DND-41 (cell line): ENCODE results near the gene RASL10A.
A peak's percentile ranks its signal among the peaks of the same experiment; 100 is the strongest.

ENCODE experiments used
- ATAC-seq: fragments of 200-7000 bp; cut with Tn5 transposase; 3 replicates; pipeline ENCODE4 v1.9.1; 2021; ENCODE audit warnings: low read depth; ENCODE audit not compliant: insufficient read depth
- DNase-seq: peaks from one replicate; pipeline ENCODE4 v3.0.0-alpha.2; 2020
- H2AFZ ChIP-seq: 2 replicates; pipeline ENCODE4 v1.6.0; 2012; ENCODE audit warnings: low read depth, low read length
- H3K27ac ChIP-seq: 2 replicates; pipeline ENCODE4 v1.5.1; 2012; ENCODE audit warnings: low read length, inconsistent platforms
- H3K27me3 ChIP-seq: fragments of 200-600 bp; sonication (generic); 2 replicates; pipeline ENCODE4 v1.6.0; 2012; ENCODE audit warnings: low read length, mild to moderate bottlenecking, inconsistent platforms; ENCODE audit not compliant: insufficient read depth, poor library complexity
- H3K36me3 ChIP-seq: 2 replicates; pipeline ENCODE4 v1.5.1; 2012; ENCODE audit warnings: low read length, inconsistent platforms; ENCODE audit not compliant: insufficient read depth
- H3K4me1 ChIP-seq: 2 replicates; pipeline ENCODE4 v1.5.1; 2012; ENCODE audit warnings: mild to moderate bottlenecking, low read length; ENCODE audit not compliant: insufficient read depth
- H3K4me2 ChIP-seq: 2 replicates; pipeline ENCODE4 v1.6.0; 2012; ENCODE audit warnings: mild to moderate bottlenecking, moderate library complexity, low read length, inconsistent platforms; ENCODE audit not compliant: insufficient read depth
- H3K4me3 ChIP-seq, 2 experiments: fragments of 200-600 bp in 1 of 2; shearing (Covaris generic) in 1 of 2; 2 replicates each; pipeline ENCODE4 v1.5.1; 2012 to 2016; ENCODE audit warnings: inconsistent platforms in 2 of 2, low read length in 2 of 2, mild to moderate bottlenecking in 2 of 2, low read depth in 1 of 2, moderate library complexity in 1 of 2
- H3K79me2 ChIP-seq: 2 replicates; pipeline ENCODE4 v1.6.0; 2012; ENCODE audit warnings: low read length, inconsistent platforms; ENCODE audit not compliant: insufficient read depth
- H3K9ac ChIP-seq: 2 replicates; pipeline ENCODE4 v1.6.0; 2012; ENCODE audit warnings: low read depth, mild to moderate bottlenecking, inconsistent platforms, low read length, moderate library complexity
- H3K9me3 ChIP-seq: 2 replicates; pipeline ENCODE4 v1.5.1; 2012; ENCODE audit warnings: low read length, moderate library complexity, mild to moderate bottlenecking, inconsistent platforms; ENCODE audit not compliant: insufficient read depth, severe bottlenecking
- H4K20me1 ChIP-seq: 2 replicates; pipeline ENCODE4 v1.6.0; 2012; ENCODE audit warnings: low read length; ENCODE audit not compliant: insufficient read depth
- CTCF ChIP-seq: IDR thresholded peaks from 2 replicates; pipeline ENCODE4 v1.5.1; 2012; ENCODE audit warnings: borderline replicate concordance, low read length, moderate library complexity, mild to moderate bottlenecking; ENCODE audit not compliant: poor library complexity, severe bottlenecking; ENCODE audit errors: extremely low read depth
- EZH2 ChIP-seq: IDR thresholded peaks from 3 replicates; pipeline ENCODE4 v1.6.1; 2012; ENCODE audit warnings: borderline replicate concordance, low read depth, mild to moderate bottlenecking, moderate library complexity, low read length, inconsistent platforms; ENCODE audit not compliant: severe bottlenecking

Gene RASL10A

GRCh38 chr22:29270475-29271271, 44.8 kb downstream of the RASL10A start:
- H3K9ac ChIP-seq, result peak overlapping the region; percentile 97
- H3K27ac ChIP-seq, result peak overlapping the region; percentile 100; the same call in 1 of the 2 replicates
- H3K4me1 ChIP-seq, result peaks cover 64% of the 10 kb centered on the region
- peaks cover 85% of the 10 kb centered on the region for H3K36me3 ChIP-seq
- no peak overlapping the region for H2AFZ ChIP-seq
- ATAC-seq (no peak), DNase-seq (no peak)
- H3K4me3 ChIP-seq, result peak overlapping the region; percentile 67 to 86; a peak in 3 of 4 replicates
- TF ChIP-seq EZH2 (no peak), CTCF (no peak)
- no peaks in the 10 kb centered on the region for H3K27me3 ChIP-seq
- H3K79me2 ChIP-seq, result peaks cover 100% of the 10 kb centered on the region
- peak overlapping the region; percentile 74 for H3K4me2 ChIP-seq
- peaks cover 76% of the 10 kb centered on the region for H4K20me1 ChIP-seq
- no peaks in the 10 kb centered on the region for H3K9me3 ChIP-seq

- H3K4me1 ChIP-seq, result peaks cover 61% of the 10 kb centered on the region
Observed at GRCh38 chr22:29269731-29270474, 45.6 kb downstream of the RASL10A start.

GRCh38 chr22:29269230-29269604, 46.3 kb downstream of the RASL10A start:
- Histone ChIP-seq H2AFZ (no peak overlapping the region), H3K79me2 (peaks cover 91% of the 10 kb centered on the region), H3K4me1 (peaks cover 61% of the 10 kb centered on the region), H3K4me2 (peak overlapping the region; percentile 74), H3K27ac (peak overlapping the region; percentile 100), H3K9me3 (no peaks in the 10 kb centered on the region), H3K4me3 (peak overlapping the region; percentile 67 to 86), H3K27me3 (no peaks in the 10 kb centered on the region), H4K20me1 (peaks cover 67% of the 10 kb centered on the region), H3K9ac (peak overlapping the region; percentile 97), H3K36me3 (peaks cover 83% of the 10 kb centered on the region)
- TF ChIP-seq EZH2, result no peak
- no peak for TF ChIP-seq CTCF
- no peak for DNase-seq
- no peak for ATAC-seq

More at GRCh38 chr22:29269731-29270474, 45.6 kb downstream of the RASL10A start:
- Histone ChIP-seq H3K4me2 (peak overlapping the region; percentile 74), H4K20me1 (peaks cover 74% of the 10 kb centered on the region), H3K9ac (peak overlapping the region; percentile 97), H3K27me3 (no peaks in the 10 kb centered on the region), H2AFZ (no peak overlapping the region), H3K27ac (peak overlapping the region; percentile 100), H3K79me2 (peaks cover 98% of the 10 kb centered on the region), H3K4me3 (peak overlapping the region; percentile 67 to 86; a peak in 3 of 4 replicates), H3K36me3 (peaks cover 85% of the 10 kb centered on the region), H3K9me3 (no peaks in the 10 kb centered on the region)
- TF ChIP-seq CTCF, result no peak
- no peak for TF ChIP-seq EZH2
- ATAC-seq, result no peak
- no peak for DNase-seq
